Upper lobe of left lung (tissue), 4 donors: Measurements from ENCODE around the gene ZBTB46.

Experiments
- CTCF ChIP-seq, 6 experiments: fragments of 450-650 bp in 4 of 6; fragments of 200-600 bp in 2 of 6; sonication (generic) in 2 of 6; IDR thresholded peaks; one replicate each; pipeline ENCODE4 v1.5.1; 2016 to 2019; ENCODE audit warnings: antibody characterized with exemption in 6 of 6
- POLR2A ChIP-seq, 4 donors: fragments of 450-650 bp; IDR thresholded peaks; one replicate each; pipeline ENCODE4 v1.5.1; 2016 to 2017; ENCODE audit warnings: antibody characterized with exemption in 4 of 4, mild to moderate bottlenecking in 2 of 4
- POLR2AphosphoS5 ChIP-seq, 2 donors: sonication (generic); formaldehyde crosslinking; IDR thresholded peaks; one replicate each; pipeline ENCODE4 v1.5.1; 2017; ENCODE audit warnings: antibody characterized with exemption in 2 of 2

- TF ChIP-seq CTCF (IDR thresholded peaks at IDR 0.05) (no peak), POLR2A (IDR thresholded peaks at IDR 0.05) (no peak), POLR2AphosphoS5 (IDR thresholded peaks at IDR 0.05) (no peak)
Measured at GRCh38 chr20:63718996-63719395, 112.1 kb downstream of the ZBTB46 start.
